ACC112 (cell line): ENCODE results near the gene ANKHD1.
"Not testable (repeated sequence)": the region's sequence is repeated elsewhere in the genome, so short reads cannot be mapped to it uniquely, and the experiment has no call there.

Source experiments
- H2AFZ ChIP-seq: fragments of 200-600 bp; sonication (generic); one replicate; pipeline ENCODE4 v1.6.0; 2017; ENCODE audit warnings: antibody characterized with exemption, low read length; ENCODE audit not compliant: unreplicated experiment
- H3K27ac ChIP-seq: fragments of 200-600 bp; sonication (generic); 2 replicates; pipeline ENCODE4 v1.5.1; 2014; ENCODE audit warnings: low read depth, mild to moderate bottlenecking, antibody characterized with exemption, low read length, moderate library complexity
- H3K27me3 ChIP-seq: fragments of 200-600 bp; sonication (generic); 2 replicates; pipeline ENCODE4 v1.6.1; 2014; ENCODE audit warnings: mild to moderate bottlenecking, antibody characterized with exemption, low read length, moderate library complexity, mixed read lengths; ENCODE audit not compliant: insufficient read depth
- H3K36me3 ChIP-seq: fragments of 200-600 bp; sonication (generic); 2 replicates; pipeline ENCODE4 v1.6.1; 2016; ENCODE audit warnings: mild to moderate bottlenecking, antibody characterized with exemption, low read length, moderate library complexity, mixed read lengths; ENCODE audit not compliant: insufficient read depth
- H3K4me1 ChIP-seq: fragments of 200-600 bp; sonication (generic); one replicate; pipeline ENCODE4 v1.6.1; 2016; ENCODE audit warnings: low read length, mixed read lengths; ENCODE audit not compliant: insufficient read depth, unreplicated experiment, control insufficient read depth
- H3K4me3 ChIP-seq: fragments of 200-600 bp; sonication (generic); 2 replicates; pipeline ENCODE4 v1.5.1; 2014; ENCODE audit warnings: mild to moderate bottlenecking, low read depth, low read length
- H3K79me2 ChIP-seq: fragments of 200-600 bp; sonication (generic); one replicate; pipeline ENCODE4 v1.6.0; 2016; ENCODE audit warnings: low read length; ENCODE audit not compliant: control insufficient read depth, unreplicated experiment, insufficient read depth

The ANKHD1 gene

DNA sequence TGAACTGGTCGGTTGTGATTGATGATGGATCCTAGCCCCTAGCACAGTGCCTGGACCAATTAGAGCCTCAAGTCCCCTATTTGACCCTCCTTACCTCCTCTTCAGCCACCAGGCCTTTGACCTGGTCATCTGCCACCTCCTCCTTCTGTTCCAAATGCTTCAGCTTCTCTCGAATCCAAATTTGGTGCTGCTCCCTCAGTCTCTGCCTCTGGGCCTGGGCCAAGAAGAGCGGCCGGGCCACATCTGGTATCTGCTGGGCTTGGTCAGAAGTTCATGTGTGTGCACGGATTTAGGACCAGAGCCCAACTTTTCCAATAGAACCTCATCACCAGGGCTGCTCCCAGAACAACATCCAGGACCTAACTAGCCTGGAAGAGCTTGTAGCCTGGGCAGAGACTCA is 169.5 kb downstream of the ANKHD1 start:
- no peak overlapping the region for H3K27ac ChIP-seq
- no peaks in the 10 kb centered on the region for H3K27me3 ChIP-seq
- no peak overlapping the region for H2AFZ ChIP-seq
- H3K4me1 ChIP-seq = peaks cover 8% of the 10 kb centered on the region
- peaks cover 20% of the 10 kb centered on the region for H3K79me2 ChIP-seq
- no peaks in the 10 kb centered on the region for H3K36me3 ChIP-seq
- no peak overlapping the region for H3K4me3 ChIP-seq

DNA sequence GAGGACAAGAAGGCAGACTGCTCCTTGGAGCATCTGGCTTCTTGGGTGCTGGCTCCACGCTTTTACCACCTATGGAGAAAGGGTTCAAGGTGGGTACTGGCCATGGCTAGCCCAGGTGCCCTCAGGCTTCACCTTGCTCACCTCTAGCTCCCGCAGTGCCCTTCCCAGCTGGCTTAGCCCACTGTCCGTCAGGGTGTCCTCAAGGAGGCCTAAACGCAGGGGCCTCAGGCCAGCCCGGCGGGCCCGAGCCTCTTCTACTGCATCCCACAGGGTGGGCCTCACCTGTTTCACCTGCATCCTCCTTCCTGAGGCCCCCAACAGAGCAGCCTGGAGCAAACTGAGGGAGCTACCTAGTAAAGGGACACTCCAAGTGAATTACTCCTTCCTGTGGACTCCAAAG is 172.1 kb downstream of the ANKHD1 start:
- Histone ChIP-seq H3K4me1 (peaks cover 9% of the 10 kb centered on the region), H3K4me3 (no peak overlapping the region), H3K27me3 (no peaks in the 10 kb centered on the region), H3K36me3 (no peaks in the 10 kb centered on the region), H2AFZ (no peak overlapping the region), H3K27ac (no peak overlapping the region), H3K79me2 (no peaks in the 10 kb centered on the region)

DNA sequence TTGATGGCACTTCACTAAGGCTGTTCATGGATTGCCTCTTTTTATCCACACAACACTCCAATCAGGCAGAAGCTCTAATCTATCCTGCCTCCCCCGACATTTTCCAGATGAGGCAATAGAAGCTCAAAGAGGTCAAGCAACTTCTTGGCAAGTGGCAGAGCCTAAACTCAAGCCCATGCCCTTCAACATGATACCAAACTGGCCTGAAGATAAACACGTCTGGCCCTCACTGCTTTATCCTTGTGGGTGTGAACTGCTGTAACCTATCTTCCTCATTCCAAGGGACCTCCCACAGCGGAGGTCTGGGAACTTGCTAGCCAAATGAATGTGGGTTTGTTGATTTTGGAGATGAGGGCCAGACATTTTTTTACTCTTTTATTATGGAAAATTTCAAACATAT is 172.5 kb downstream of the ANKHD1 start:
- Histone ChIP-seq H3K4me3 (no peak overlapping the region), H3K79me2 (no peaks in the 10 kb centered on the region), H3K4me1 (peaks cover 4% of the 10 kb centered on the region), H3K27me3 (no peaks in the 10 kb centered on the region), H2AFZ (no peak overlapping the region), H3K27ac (no peak overlapping the region), H3K36me3 (no peaks in the 10 kb centered on the region)

DNA sequence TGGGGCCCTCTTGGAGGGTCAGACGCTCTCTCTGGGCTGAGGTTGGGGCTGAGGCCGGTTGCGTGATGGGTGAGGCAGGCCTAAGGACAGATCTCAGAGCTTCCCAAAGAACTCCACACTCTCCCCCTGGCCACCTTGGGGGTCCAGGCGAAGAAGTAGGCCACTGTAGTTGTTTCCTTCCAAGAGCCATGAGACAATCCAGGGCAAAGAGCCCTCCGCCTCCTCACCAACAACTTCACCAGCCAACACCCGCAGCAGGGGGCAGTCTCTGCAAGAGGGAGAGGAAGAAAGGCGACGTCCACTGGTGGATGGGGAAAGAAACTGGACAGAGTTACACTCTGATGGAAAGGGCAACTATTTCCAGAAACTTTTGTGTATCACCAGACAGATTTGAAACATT is 173.7 kb downstream of the ANKHD1 start:
- no peaks in the 10 kb centered on the region for H3K79me2 ChIP-seq
- H3K4me3 ChIP-seq = no peak overlapping the region
- H2AFZ ChIP-seq = no peak overlapping the region
- H3K27ac ChIP-seq = no peak overlapping the region
- H3K36me3 ChIP-seq = no peaks in the 10 kb centered on the region
- peaks cover 4% of the 10 kb centered on the region for H3K4me1 ChIP-seq
- no peaks in the 10 kb centered on the region for H3K27me3 ChIP-seq

DNA sequence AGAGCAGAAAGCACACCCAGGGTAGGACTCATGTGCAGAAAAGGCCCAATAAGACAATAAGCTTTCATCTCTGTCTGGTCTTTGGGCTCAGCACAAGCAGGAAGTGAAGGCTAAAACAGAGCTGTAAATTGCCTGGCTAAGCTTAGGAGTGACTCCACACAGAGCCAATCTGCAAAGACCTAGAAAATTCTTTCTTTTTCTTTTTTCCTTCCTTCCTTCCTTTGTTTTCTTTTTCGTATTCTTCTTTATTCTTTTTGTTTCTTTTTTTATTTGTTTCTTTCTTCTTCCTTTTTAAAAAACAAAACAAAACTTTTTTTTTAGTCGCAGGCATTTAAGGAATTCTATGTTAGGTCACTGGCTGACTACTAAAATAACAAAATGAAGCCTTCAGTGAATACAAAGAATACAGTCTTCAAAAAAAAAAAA is 175.2 kb downstream of the ANKHD1 start:
- peak overlapping the region; percentile 40 for H2AFZ ChIP-seq
- H3K27me3 ChIP-seq = no peaks in the 10 kb centered on the region
- no peaks in the 10 kb centered on the region for H3K36me3 ChIP-seq
- no peak overlapping the region for H3K27ac ChIP-seq
- no peak overlapping the region for H3K4me3 ChIP-seq
- H3K79me2 ChIP-seq = no peaks in the 10 kb centered on the region
- peaks cover 4% of the 10 kb centered on the region for H3K4me1 ChIP-seq

DNA sequence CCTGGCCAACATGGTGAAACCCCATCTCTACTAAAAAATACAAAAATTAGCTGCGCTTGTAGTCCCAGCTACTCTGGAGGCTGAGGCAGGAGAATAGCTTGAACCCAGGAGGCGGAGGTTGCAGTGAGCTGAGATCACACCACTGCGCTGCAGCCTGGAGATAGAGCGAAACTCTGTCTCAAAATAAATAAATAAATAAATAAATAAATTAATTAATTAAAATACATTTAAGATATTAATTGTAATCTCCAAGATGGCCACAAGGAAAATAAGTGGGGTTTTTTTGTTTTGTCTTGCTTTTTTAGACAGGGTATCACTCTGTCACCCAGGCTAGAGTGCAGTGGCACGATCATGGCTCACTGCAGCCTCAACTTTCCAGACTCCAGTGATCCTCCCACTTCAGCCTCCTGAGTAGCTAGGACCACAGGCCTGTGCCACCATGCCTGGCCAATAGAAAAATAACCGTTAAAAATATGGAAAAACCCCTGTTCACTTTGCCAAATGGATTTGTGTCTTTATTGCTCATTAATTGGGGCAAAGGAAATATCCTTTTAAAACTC is 177.6 kb downstream of the ANKHD1 start:
- H3K27me3 ChIP-seq, H3K36me3 ChIP-seq: not testable (repeated sequence)

DNA sequence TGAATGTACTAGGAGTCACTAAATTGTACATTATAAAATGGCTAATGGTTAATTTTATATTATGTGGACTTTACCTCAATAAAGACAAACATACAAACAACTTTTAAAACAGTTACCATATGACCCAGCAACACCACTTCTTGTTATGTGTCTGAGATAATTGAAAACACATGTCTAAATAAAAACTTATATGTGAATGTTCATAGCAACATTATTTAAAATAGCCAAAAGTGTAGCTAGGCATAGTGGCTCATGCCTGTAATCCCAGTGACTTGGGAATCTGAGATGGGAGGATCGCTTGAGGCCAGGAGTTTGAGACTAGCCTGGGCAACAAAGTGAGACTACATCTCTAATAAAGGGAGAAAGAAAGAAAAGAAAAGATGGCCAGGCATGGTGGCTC is 185.9 kb downstream of the ANKHD1 start:
- H3K4me1 ChIP-seq = peaks cover 22% of the 10 kb centered on the region
- no peaks in the 10 kb centered on the region for H3K79me2 ChIP-seq
- H3K27me3 ChIP-seq = no peaks in the 10 kb centered on the region
- H3K27ac ChIP-seq = no peak overlapping the region
- no peak overlapping the region for H3K4me3 ChIP-seq
- no peak overlapping the region for H2AFZ ChIP-seq
- no peaks in the 10 kb centered on the region for H3K36me3 ChIP-seq

More for the DNA sequence above, 177.6 kb downstream of the ANKHD1 start:
- not testable (repeated sequence) for H3K4me1 ChIP-seq, H3K4me3 ChIP-seq, H2AFZ ChIP-seq, H3K79me2 ChIP-seq, H3K27ac ChIP-seq

DNA sequence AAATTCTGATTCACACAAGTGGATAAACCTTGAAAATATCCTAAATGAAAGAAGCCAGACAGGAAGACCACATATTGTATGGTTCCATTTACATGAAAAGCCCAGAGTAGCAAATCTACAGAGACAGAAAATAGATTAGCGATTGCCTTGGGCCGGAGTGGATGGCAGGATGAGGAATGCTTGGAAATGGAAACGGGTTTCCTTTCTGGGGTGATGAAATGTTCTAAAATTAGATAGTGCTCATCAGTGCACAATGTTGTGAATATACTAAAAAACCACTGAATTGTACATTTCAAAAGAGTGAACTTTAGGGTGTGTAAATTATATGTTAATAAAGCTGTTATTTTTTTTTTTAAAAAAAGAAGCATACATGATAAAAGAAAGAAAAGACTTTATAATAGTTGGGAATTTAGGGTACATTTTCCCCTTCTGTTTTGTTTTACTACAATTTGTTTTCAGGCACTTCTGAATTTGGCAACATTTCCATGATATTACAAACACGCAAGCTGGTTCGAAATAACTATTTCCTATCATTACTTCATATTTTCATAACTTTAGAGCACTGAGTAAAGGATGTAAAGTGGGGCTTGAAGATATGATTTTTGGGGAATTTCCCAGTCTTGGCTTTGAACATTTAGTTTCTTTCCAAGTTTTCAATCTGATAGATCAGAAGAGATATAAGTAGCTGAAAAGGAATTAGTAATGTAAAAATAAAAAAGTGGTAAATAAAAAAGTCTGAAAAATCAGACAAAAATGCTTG is 186.9 kb downstream of the ANKHD1 start:
- Histone ChIP-seq H3K4me3 (no peak overlapping the region), H3K79me2 (no peaks in the 10 kb centered on the region), H3K36me3 (no peaks in the 10 kb centered on the region), H3K27ac (peak overlapping the region; percentile 36), H3K4me1 (peaks cover 22% of the 10 kb centered on the region), H3K27me3 (no peaks in the 10 kb centered on the region), H2AFZ (no peak overlapping the region)
